H1 (cell line): ENCODE measurements around the gene ATP7B. TPM values are rescaled to one million over a fixed set of nuclear protein-coding genes. Genes with fewer than 3 reads are reported as not detected.

Experiments used
- EP300 ChIP-seq, 2 experiments: IDR thresholded peaks; 1 replicate in 1 of 2; 2 replicates in 1 of 2; pipeline ENCODE4 v1.6.1; 2011 to 2012; ENCODE audit warnings: low read depth in 2 of 2, low read length in 2 of 2, mild to moderate bottlenecking in 2 of 2, borderline replicate concordance in 1 of 2, inconsistent platforms in 1 of 2, moderate library complexity in 1 of 2
- GABPA ChIP-seq: IDR thresholded peaks from 2 replicates; pipeline ENCODE4 v1.6.1; 2011; ENCODE audit warnings: mild to moderate bottlenecking, low read length, moderate library complexity, borderline replicate concordance; ENCODE audit not compliant: insufficient read depth
- polyA plus RNA-seq, 7 experiments: library from polyadenylated mRNA; depleted of rRNA in 3 of 7; stranded (reverse) in 5 of 7; unstranded in 2 of 7; fragments of >200 nt in 5 of 7; fragments of 200-250 nt in 2 of 7; gene quantifications; 1 replicate in 5 of 7; 2 replicates in 1 of 7; 4 replicates in 1 of 7; pipeline versions ENCODE4 v1.2.1 to v1.2.3, GENCODE V29; 2011 to 2013; ENCODE audit warnings: missing spikeins in 2 of 7, mixed read lengths in 2 of 7
- total RNA-seq: library from RNA; stranded (reverse); fragmentation: NEBNext Ultra II Directional; extraction: Animal tissue kit (Norgen Biotek cat#: 25700); gene quantifications from 2 replicates; pipeline ENCODE4 v1.2.1, GENCODE V29; 2021

Gene ATP7B
- total and polyA plus RNA-seq, 2 of the 8 experiments (the other 6 are each of a cell fraction or from before 2014, with no cell fraction given): 4.1 to 9.2 TPM

GRCh38 chr13:52006523-52007245, 4.6 kb downstream of the ATP7B start (continued):
- TF ChIP-seq EP300 (IDR thresholded peaks at IDR 0.05; ENCODE audit: borderline replicate concordance in 1 of 2, low read depth in 2 of 2, low read length in 2 of 2): no peak
- TF ChIP-seq GABPA: no peak
- TF ChIP-seq, all 59 proteins: peak for 0
